ENCODE results near the gene SNHG17.

DNA sequence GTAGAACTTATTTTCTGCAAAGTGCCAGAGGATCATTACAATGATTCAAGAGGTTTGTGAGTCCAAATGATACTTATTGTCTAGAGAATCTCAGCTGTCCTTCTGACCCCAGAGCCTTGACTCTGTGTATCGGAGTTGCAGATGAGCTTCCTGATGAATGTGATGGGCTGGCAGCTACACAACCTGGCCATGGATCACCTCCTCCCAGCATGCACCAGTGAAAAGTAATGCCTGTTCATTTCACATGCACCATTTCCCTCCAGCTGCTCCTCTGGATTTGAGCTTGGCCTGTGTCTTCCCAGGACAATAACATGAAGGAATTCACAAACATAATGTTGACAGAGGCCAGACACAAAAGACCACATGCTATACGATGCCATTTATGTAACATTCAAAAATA lies 30.0 kb downstream of the SNHG17 start:
- TF ChIP-seq, protein P1, sequence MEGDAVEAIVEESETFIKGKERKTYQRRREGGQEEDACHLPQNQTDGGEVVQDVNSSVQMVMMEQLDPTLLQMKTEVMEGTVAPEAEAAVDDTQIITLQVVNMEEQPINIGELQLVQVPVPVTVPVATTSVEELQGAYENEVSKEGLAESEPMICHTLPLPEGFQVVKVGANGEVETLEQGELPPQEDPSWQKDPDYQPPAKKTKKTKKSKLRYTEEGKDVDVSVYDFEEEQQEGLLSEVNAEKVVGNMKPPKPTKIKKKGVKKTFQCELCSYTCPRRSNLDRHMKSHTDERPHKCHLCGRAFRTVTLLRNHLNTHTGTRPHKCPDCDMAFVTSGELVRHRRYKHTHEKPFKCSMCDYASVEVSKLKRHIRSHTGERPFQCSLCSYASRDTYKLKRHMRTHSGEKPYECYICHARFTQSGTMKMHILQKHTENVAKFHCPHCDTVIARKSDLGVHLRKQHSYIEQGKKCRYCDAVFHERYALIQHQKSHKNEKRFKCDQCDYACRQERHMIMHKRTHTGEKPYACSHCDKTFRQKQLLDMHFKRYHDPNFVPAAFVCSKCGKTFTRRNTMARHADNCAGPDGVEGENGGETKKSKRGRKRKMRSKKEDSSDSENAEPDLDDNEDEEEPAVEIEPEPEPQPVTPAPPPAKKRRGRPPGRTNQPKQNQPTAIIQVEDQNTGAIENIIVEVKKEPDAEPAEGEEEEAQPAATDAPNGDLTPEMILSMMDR (IDR thresholded peaks at IDR 0.05), result no peak
- TF ChIP-seq POLR2A (IDR thresholded peaks at IDR 0.05), result no peak

Measured in uterus (tissue), 2 donors.